H1 (cell line): Measurements from ENCODE around the gene ZNF70. TPM values are rescaled to one million over a fixed set of nuclear protein-coding genes. Genes with fewer than 3 reads are reported as not detected.

Experiments used
- BCL11A ChIP-seq, 2 experiments: IDR thresholded peaks; one replicate each; pipeline ENCODE4 v1.6.1; 2011; ENCODE audit warnings: low read depth in 2 of 2, low read length in 2 of 2, mild to moderate bottlenecking in 2 of 2
- CHD7 ChIP-seq: fragments of 300-600 bp; sonication (generic); IDR thresholded peaks from 2 replicates; pipeline ENCODE4 v1.7.1; 2012; ENCODE audit warnings: low read length, moderate library complexity, mild to moderate bottlenecking, inconsistent platforms; ENCODE audit not compliant: insufficient replicate concordance
- EZH2 ChIP-seq: fragments of 200-600 bp; sonication (generic); IDR thresholded peaks from 2 replicates; pipeline ENCODE4 v1.7.1; 2012; ENCODE audit warnings: low read depth, mild to moderate bottlenecking, moderate library complexity, low read length, inconsistent platforms; ENCODE audit not compliant: severe bottlenecking
- TAF1 ChIP-seq: IDR thresholded peaks from 2 replicates; pipeline ENCODE4 v1.6.1; 2011; ENCODE audit warnings: mild to moderate bottlenecking, low read depth, low read length
- TCF12 ChIP-seq: IDR thresholded peaks from 2 replicates; pipeline ENCODE4 v1.6.1; 2011; ENCODE audit warnings: low read depth, mild to moderate bottlenecking, low read length
- polyA plus RNA-seq, 7 experiments: library from polyadenylated mRNA; depleted of rRNA in 3 of 7; stranded (reverse) in 5 of 7; unstranded in 2 of 7; fragments of >200 nt in 5 of 7; fragments of 200-250 nt in 2 of 7; gene quantifications; 1 replicate in 5 of 7; 2 replicates in 1 of 7; 4 replicates in 1 of 7; pipeline versions ENCODE4 v1.2.1 to v1.2.3, GENCODE V29; 2011 to 2013; ENCODE audit warnings: missing spikeins in 2 of 7, mixed read lengths in 2 of 7
- total RNA-seq: library from RNA; stranded (reverse); fragmentation: NEBNext Ultra II Directional; extraction: Animal tissue kit (Norgen Biotek cat#: 25700); gene quantifications from 2 replicates; pipeline ENCODE4 v1.2.1, GENCODE V29; 2021

Gene ZNF70
- total and polyA plus RNA-seq, 2 of the 8 experiments (the other 6 are each of a cell fraction or from before 2014, with no cell fraction given), result 1.1 to 2.6 TPM

DNA sequence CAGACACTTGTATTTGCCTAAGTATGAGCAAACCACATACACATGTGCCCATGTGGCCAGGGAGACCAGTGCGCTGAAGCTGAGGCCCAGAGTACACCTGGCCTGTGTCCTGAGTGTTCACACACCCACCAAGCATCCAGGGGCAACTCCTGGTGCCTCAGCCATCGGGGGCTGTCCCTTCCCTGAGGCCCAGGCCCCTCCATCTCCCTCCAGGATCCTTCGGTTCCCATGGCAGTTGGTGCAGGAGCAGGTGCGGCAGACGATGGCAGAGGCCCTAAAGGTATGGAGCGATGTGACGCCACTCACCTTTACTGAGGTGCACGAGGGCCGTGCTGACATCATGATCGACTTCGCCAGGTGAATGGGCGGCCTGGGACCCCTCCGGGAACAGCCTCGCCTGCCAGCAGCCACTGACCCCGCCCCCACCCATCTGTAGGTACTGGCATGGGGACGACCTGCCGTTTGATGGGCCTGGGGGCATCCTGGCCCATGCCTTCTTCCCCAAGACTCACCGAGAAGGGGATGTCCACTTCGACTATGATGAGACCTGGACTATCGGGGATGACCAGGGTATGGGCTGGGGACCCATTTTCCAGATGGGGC is 29.3 kb upstream of the ZNF70 start (continued):
- no peak for TF ChIP-seq BCL11A (IDR thresholded peaks at IDR 0.05; ENCODE audit: low read depth in 2 of 2, low read length in 2 of 2)
- TF ChIP-seq EZH2, result no peak
- TF ChIP-seq CHD7, result no peak
- no peak for TF ChIP-seq TAF1
- TF ChIP-seq TCF12, result no peak
